Erythroblast (primary cell): ENCODE data around the gene MLLT10.
"Not testable (repeated sequence)": the region's sequence is repeated elsewhere in the genome, so short reads cannot be mapped to it uniquely, and the experiment has no call there.

Experiments used
- DNase-seq, 2 experiments: peaks; one replicate each; lab custom pipeline; 2025; lab: John Stamatoyannopoulos, UW
- GATA1 ChIP-seq: IDR thresholded peaks from 2 replicates; pipeline ENCODE4 v1.6.1; 2011; ENCODE audit warnings: low read depth, mild to moderate bottlenecking, control low read depth, low read length, moderate library complexity
- POLR2A ChIP-seq: IDR thresholded peaks from 2 replicates; pipeline ENCODE4 v1.6.1; 2011; ENCODE audit warnings: mild to moderate bottlenecking, low read length

The MLLT10 gene

GRCh38 chr10:21534280-21534586 is 201 bp downstream of the MLLT10 start:
- TF ChIP-seq POLR2A, result no peak
- no peak for TF ChIP-seq GATA1

DNA sequence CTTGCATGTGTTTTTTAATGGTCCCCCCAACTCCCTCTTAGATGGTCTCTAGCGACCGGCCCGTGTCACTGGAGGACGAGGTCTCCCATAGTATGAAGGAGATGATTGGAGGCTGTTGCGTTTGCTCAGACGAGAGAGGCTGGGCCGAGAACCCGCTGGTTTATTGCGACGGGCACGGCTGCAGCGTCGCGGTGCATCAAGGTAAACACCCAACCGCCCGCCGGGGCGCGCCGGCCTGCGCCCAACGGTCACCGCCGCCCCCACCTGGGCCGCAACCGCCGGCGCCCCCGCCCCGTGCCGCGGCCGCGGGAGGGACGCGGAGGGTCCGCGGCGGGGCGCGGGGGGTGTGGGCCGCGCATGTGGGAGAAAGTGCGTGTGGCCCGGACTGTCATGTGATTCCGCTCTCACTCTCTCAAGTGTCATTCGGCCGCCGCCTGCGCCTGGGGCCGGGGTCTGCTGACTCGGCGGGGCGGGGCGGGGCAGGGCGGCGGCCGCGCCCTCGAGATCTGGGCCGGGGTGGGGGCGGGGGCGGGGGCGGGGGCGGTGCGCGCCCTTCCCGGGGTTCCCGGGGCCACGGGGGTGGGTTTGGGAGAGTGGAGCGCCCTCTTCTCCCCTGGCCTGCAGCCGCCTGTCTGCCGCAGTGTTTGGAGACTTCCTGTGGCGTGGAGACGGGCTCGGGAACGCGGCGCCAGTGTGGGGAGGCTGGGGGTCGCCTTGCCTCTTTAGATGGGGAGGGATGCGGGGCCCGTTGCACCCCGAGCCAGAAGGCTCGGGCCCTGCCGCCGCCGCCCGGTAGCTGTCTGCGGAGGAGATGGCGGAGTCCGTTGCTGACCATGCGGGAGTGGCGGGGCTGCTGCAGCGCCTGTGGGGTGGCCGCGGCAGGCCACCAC is 817 bp downstream of the MLLT10 start:
- no peak for TF ChIP-seq POLR2A
- no peak for TF ChIP-seq GATA1

More at GRCh38 chr10:21534280-21534586, 201 bp downstream of the MLLT10 start:
- DNase-seq, result no peak

DNA sequence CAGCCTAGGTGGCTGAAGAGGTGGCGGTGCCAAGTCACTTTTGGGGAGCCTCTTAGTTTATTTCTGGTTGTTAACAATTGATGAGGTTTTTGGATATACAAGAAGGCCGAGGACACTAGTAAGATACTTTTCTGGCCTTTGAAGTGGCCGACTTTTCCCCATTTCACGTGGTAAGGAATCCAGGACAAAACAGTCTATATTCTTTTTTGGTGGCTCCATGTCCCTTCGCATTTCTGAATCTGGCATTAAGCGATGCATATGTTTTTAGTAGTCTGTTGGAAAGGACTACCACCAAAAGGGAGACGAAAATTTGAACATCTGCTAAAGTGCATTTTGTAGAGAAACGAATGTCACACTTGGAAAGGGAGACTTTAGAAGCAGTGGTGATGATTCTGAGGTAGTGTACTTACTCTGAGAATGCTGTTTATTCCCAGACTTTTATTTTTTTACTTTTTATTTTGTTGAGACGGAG is 1.5 kb downstream of the MLLT10 start:
- no peak for TF ChIP-seq POLR2A
- TF ChIP-seq GATA1, result no peak
- DNase-seq, result peak in 1 of 2 experiments; percentile 36

More for the DNA sequence above, 817 bp downstream of the MLLT10 start:
- DNase-seq, result peak; percentile 80 to 85

DNA sequence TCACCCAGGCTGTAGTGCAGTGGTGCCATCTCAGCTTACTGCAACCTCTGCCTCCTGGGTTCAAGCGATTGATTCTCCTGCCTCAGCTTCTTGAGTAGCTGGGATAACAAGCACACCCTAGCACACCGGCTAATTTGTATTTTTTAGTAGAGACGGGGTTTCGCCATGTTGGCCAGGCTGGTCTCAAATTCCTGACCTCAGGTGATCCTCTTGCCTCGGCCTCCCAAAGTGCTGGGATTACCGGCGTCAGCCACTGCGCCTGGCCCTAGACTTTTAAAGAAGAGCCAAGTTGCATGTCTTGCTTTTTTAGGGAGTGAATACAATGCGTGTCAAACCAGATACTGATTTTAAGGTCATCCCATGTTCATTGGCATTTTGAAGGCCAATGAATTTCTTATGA is 1.9 kb downstream of the MLLT10 start:
- not testable (repeated sequence) for DNase-seq

- DNase-seq, result no peak
- TF ChIP-seq GATA1 (no peak), POLR2A (no peak)
Observed at GRCh38 chr10:21536874-21537273, 2.8 kb downstream of the MLLT10 start.

GRCh38 chr10:21540701-21541100 is 6.7 kb downstream of the MLLT10 start:
- not testable (repeated sequence) for DNase-seq

DNA sequence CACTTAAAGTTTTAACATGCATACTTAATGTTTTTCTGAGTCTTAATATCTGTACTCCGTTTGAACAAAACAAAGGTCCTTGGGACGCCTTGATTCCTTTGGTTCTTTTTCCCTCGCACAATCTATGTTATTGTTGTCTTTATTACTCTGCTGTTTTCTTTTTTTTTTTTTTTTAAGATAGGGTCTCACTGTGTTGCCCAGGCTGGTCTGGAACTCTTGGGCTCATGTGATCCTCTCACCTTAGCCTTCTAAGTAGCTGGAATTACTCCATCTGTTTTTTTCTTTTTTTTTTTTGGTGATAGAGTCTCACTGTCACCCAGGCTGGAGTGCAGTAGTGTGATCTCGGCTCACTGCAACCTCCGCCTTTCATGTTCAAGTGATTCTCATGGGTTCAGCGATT is 13.2 kb downstream of the MLLT10 start:
- no peak for DNase-seq
- TF ChIP-seq POLR2A, result no peak
- no peak for TF ChIP-seq GATA1

GRCh38 chr10:21552638-21553037 is 18.6 kb downstream of the MLLT10 start:
- DNase-seq, result no peak
- TF ChIP-seq POLR2A (no peak), GATA1 (no peak)

DNA sequence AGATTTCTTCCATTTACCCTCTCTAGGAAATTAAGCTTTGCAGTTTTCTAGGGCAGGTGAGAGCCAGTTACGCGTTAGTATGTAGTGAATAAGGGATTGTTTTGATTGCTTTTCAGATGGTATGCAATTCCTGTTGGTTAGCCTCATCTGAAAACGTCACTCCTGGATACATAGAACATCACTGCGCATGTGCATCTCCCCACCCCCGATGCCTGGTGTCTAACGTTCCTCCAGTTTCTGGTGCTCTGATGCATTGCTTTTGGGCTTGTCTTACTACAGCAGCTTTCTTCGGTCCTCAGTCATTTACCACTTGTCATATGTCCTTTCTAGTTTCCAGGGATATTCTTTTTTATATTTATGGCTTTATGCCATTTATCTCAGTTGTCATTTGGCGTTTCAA is 22.5 kb downstream of the MLLT10 start:
- DNase-seq, result no peak
- TF ChIP-seq GATA1 (no peak), POLR2A (no peak)

GRCh38 chr10:21558984-21559383 is 25.0 kb downstream of the MLLT10 start:
- not testable (repeated sequence) for DNase-seq

GRCh38 chr10:21570761-21571521 is 36.9 kb downstream of the MLLT10 start:
- no peak for DNase-seq
- TF ChIP-seq POLR2A (no peak), GATA1 (no peak)

- no peak for DNase-seq
- no peak for TF ChIP-seq POLR2A
- TF ChIP-seq GATA1, result no peak
Observed at GRCh38 chr10:21572578-21572977, 38.5 kb downstream of the MLLT10 start.

- peak; percentile 41 to 51 for DNase-seq
Observed at GRCh38 chr10:21574514-21574913, 40.5 kb downstream of the MLLT10 start.

DNA sequence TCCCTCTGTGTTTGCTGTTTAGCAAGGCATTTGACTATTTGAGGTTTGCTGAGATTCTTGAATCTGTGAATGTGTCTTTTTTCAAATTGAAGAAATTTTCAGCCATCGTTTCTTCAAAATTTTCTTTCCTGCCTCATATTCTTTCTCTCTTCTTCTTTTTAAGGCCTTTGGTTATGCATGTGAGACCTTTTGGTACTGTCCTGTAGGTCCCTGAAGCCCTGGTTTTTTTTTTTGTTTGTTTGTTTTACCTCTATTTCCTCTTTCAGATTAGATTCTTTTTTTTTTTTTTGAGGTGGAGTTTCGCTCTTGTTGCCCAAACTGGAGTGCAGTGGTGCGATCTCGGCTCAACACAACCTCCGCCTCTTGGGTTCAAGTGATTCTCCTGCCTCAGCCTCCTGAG is 45.3 kb downstream of the MLLT10 start:
- DNase-seq, result no peak
- TF ChIP-seq GATA1 (no peak), POLR2A (no peak)

- DNase-seq, result not testable (repeated sequence)
Observed at GRCh38 chr10:21581421-21581834, 47.4 kb downstream of the MLLT10 start.
